ENCODE data around the gene EXOSC10.
"Not testable (repeated sequence)": the region's sequence is repeated elsewhere in the genome, so short reads cannot be mapped to it uniquely, and the experiment has no call there.

Gene EXOSC10

DNA sequence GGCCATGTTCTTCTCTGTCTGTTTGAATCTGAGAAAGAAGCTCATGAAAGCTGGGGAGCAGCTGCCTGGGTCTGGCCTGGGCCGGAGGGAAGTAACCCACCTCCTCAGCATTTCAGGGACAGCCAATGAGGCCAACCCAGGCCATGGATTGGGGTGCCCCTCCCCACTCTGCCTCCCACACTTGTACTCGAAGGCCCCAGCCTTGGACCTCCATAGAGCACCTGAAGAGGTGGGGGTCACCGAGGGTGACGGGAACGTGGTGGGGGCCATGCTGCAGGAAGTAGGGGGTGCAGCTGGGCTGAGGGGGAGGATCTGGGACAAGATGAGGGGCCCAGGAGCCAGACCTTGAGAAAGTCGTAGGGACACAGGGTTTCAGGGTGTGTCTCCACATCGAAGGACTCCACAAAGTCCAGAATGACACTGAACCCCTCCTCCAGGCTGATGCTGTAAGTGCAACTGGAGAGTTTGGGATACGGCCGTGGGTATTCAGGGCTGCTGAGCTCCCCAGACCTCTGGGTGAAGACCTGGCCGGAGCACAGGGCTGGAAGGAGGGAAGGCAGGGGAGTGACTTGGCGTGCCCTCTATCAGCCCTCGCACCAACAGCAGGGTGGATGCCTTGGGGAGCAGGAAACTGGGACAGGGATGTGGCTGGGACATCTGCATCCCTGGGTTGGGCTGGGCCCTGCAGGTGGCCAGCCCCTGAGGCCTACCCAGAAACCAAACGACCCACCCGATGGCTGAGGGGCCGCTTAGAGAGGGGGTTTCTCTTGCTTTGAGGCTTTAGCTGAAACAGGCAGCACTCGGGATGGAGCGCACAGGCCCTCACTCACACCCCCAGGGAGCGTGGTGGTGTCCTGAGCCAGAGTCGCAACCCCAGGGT is 56.4 kb downstream of the EXOSC10 start:
- no peak for DNase-seq

DNA sequence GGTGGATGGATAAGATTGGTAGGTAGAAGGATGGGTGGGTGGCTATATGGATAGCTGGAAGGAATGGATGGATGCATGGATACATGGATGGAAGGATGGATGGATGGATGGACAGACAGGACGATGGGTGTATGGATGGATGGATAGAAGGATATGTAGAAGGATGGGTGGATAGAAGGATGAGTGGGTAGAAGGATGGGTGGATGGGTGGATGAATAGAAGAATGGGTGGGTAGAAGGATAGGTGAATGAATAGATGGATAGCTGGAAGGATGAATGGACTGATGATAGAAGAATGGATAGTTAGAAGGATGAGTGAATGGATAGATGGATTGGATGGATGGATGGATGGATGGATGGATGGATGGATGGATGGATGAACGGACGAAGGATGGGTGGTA is 57.6 kb downstream of the EXOSC10 start:
- DNase-seq = no peak

DNA sequence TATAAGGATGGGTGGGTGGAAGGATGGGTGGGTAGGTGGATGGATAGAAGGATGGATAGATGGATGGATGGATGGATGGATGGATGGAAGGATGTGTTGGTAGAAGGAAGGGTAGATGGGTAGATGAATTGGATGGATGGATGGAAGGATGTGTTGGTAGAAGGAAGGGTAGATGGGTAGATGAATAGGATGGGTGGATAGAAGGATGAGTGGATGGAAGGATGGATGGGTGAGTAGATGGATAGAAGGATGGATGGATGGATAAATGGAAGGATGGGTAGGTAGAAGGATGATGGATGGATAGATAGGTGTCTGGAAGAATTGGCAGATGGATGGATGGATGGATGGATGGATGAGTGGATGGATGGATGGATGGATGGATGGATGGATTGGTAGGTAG is 58.6 kb downstream of the EXOSC10 start:
- DNase-seq = no peak

DNA sequence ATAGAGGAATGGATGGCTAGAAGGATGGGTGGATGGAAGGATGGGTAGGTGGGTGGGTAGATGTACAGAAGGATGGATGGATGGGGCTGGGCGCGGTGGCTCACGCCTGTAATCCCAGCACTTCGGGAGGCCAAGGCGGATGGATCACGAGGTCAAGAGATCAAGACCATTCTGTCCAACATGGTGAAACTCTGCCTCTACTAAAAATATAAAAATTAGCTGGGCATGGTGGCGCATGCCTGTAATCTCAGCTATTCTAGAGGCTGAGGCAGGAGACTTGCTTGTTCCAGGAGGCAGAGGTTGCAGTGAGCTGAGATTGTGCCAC is 59.6 kb downstream of the EXOSC10 start:
- not testable (repeated sequence) for DNase-seq

DNA sequence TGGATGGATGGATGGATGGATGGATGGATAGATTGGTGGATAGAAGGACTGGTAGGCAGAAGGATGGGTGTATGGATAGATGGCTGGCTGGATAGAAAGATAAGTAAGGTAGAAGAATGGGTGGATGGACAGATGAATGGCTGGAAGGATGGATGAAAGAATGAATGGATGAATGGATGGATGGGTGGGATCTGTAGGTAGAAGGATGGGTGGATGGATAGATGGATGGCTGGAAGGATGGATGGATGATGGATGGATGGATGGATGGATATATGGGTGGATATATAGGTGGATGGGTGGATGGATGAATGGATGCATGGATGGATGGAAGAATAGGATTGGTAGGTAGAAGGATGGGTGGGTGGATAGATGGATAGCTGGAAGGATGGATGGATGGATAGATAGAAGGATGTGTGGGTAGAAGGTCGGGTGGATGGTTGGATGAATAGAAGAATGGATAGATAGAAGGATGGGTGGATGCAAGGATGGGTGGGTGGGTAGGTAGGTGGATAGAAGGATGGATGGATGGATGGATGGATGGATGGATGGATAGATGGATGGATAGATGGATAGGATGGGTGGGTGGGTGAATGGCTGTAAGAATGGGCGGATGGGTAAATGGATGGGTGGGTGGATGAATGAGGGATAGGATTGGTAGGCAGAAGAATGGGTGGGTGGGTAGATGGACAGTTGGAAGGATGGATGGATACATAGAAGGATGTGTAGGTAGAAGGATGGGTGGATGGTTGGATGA is 60.1 kb downstream of the EXOSC10 start:
- no peak for DNase-seq

DNA sequence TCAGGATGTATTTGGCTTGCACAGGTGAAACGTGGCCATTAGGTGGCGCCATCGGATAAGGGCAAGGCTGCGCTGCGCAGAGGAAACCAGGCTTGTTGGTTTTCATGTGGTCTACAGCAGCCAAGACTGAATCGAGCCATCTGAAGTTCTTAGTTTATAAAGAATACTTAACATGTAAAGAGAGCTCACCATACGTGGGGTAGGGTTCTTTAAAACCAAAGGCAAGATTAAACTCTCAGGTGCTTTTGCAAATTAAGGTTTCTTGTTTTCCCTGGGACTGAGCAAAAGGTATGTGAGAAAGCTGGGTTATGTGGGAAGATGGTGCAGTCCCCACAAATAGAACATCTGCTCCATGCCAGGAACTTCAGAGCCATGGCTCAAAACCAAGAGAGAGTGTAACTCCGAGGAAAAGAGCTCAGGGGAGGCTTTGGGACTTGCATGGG is 61.9 kb downstream of the EXOSC10 start:
- peak; percentile 67 for DNase-seq

DNA sequence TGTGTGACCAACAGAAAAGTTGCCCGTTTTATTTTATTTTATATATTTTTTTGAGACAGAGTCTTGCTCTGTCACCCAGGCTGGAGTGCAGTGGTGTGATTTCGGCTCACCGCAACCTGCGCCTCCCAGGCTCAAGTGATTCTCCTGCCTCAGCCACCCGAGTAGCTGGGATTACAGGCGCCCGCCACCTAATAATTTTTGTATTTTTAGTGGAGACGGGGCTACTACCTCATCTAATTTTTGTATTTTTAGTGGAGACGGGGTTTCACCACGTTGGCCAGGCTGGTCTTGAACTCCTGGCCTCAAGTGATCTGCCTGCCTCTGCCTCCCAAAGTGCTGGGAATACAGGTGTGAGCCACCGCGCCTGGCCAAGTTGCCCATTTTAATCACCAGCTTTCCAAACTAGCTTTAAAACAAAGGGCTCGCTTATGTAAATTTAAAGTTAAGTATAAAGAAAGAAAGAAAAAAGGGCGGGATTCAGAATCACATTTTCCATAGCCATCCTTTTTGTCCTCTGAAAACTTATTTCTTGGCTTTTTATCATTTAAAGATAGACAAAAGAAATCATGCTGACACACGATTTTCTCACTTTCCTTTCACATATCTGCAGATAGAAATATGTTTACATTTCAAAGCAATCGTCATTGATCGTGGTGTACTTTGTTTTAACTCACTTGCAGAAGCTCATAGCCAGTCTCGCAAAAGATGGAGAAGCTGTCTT is 62.5 kb downstream of the EXOSC10 start:
- DNase-seq = not testable (repeated sequence)

DNA sequence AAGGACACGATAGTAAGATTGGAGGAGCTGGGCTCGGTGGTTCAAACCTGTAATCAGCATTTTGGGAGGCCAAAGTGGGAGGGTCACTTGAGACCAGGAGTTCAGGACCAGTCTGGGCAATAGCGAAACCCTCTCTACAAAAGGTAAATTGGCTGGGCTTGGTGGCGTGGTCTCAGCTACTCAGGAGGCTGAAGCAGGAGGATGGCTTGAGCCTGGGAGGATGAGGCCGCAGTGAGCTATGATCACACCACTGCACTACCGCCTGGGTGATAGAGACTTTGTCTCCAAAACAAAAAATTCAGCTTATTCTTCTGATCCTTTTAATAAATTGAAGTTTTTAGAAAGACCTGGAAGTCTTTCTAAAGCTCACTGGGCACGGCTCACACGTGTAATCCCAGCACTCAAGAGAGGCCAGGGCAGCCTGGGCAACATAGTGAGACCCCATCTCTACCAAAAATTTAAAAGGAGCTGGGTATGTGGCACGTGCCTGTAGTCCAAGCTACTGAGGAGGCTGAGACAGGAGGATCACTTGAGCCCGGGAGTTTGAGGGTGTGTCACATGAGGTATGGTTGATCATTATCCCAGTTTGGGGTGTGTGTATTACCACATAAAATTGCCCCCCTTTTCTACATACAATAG is 67.9 kb downstream of the EXOSC10 start:
- no peak for DNase-seq

DNA sequence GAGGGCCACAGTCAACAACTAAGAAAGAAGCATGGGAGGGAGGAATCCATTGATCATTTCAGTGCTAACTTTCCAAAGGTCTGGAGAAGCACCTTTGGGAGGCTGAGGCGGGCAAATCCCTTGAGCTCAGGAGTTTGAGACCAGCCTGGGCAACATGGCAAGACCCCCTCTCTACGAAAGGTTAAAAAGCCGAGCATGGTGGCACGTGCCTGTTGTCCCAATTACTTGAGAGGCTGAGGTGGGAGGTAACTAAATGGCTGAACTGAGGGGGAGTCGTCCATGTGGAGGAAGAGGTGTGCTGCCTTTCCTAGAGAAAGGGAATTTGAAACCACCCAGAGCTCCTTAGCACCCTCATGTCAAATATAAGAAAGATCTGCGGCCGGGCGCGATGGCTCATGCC is 68.8 kb downstream of the EXOSC10 start:
- DNase-seq = no peak

DNA sequence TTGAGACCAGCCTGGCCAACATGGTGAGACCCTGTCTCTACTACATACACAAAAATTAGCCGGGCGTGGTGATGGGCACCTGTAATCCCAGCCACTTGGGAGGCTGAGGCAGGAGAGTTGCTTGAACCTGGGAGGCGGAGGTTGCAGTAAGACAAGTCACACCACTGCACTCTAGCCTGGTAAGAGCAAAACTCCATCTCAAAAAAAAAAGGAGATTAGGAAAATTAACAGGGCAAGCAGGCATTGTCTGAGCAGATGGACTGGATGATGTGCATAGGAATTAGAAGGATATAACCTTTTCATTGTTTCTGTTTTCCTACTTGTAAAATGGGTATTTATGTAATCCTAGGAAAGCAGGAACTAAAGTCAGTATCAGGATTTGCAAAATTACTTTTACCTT is 71.7 kb downstream of the EXOSC10 start:
- no peak for DNase-seq

DNA sequence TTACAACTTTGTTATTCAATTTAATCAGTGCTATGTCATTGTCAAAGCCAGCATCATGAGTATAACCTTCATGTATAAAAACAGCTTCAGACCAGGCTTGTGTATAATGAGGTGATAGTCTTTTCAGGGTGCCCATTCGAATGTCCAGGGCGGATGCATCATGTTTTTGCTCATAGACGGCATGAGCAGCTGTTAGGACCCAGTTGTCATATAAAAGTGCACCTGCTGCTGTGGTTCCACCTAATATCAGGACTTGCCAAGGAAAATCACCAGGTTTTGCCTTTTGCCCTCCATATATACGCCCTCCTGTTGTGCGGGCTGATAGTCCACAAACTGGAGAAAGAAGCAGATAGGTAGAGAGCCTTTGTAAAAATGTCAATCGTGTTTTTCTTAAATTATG is 72.4 kb downstream of the EXOSC10 start:
- DNase-seq = no peak

DNA sequence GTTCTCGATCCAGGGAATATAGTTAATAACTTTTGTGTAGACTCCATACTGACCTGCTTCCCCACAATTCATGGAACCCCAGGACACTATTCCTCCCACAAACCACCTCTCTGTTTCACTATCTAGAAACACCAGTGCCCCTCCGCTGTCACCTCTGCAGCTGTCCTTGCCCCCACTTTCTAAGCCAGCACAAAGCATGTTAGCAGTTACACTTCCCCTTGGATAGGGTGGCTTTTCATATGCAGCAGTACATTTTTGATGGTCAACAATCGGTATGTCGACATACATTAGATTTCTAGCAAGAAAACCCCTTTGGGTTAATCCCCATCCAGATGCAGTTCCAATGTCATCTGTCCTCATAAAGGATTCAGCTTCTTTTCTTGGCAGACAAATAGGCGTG is 72.8 kb downstream of the EXOSC10 start:
- no peak for DNase-seq

DNA sequence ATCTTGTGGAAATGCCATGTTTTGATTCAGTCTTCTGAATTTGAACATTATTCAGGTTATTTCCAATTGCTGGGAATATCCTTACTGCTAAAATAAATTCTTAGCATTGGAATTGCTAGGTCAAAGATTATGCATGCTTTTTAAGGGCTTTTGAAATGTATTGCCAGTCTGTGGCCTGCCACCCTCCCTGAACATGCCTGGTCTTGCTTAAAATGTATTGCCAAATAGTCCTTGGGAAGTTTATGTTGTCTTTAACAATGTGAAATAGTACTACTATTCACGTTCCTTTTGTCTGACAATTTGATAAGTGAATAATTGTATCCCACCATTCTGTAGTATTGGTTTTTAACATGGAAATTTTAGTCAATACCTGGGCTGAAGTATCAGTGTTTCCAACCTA is 73.6 kb downstream of the EXOSC10 start:
- no peak for DNase-seq

DNA sequence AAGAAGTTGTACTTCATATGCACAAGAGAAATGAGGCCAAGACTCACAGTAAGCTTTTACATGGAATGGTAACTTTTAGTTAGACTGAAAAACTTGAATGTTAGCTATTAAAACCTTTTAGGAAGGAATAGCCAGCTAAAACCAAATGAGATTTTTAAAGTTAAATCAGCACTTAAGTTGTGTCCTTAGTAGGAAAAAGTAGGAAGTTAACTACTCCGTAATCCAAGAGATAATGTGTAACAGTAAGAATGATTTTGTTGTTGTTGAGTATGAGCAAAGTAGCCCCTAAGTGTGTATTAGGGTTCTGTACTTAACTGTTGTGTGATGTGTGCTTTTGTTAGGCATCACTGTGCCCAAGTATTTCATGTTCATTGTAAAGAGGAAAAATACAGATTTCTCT is 74.1 kb downstream of the EXOSC10 start:
- no peak for DNase-seq

DNA sequence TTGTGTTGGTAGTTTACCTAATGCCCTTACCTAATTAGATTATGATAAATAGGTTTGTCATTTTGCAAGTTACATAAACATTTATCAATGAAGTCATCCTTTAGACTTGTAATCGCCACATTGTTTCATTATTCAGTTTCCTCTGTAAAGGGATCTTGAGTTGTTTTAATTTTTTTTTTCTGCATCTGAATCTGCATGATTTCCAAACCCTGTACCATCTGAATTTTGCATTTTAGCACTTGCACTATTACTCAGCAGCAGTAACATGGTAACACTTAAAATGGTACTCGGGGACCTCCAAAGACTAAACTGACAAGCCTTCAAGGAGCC is 74.8 kb downstream of the EXOSC10 start:
- DNase-seq = no peak

DNA sequence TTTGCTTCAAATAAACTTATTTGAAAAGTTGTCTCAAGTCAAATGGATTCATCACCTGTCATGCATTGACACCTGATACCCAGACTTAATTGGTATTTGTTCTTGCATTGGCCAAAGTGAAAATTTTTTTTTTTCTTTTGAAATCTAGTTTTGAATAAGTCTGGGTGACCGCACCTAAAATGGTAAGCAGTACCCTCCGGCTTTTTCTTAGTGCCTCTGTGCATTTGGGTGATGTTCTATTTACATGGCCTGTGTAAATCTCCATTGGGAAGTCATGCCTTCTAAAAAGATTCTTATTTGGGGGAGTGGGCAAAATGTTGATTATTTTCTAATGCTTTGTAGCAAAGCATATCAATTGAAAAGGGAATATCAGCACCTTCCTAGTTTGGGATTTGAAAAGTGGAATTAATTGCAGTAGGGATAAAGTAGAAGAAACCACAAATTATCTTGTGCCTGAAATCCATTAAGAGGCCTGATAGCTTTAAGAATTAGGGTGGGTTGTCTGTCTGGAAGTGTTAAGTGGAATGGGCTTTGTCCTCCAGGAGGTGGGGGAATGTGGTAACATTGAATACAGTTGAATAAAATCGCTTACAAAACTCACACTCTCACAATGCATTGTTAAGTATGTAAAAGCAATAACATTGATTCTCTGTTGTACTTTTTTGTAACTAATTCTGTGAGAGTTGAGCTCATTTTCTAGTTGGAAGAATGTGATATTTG is 75.4 kb downstream of the EXOSC10 start:
- DNase-seq = no peak

DNA sequence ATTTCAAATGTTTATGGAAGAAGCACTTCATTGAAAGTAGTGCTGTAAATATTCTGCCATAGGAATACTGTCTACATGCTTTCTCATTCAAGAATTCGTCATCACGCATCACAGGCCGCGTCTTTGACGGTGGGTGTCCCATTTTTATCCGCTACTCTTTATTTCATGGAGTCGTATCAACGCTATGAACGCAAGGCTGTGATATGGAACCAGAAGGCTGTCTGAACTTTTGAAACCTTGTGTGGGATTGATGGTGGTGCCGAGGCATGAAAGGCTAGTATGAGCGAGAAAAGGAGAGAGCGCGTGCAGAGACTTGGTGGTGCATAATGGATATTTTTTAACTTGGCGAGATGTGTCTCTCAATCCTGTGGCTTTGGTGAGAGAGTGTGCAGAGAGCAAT is 76.5 kb downstream of the EXOSC10 start:
- no peak for DNase-seq

DNA sequence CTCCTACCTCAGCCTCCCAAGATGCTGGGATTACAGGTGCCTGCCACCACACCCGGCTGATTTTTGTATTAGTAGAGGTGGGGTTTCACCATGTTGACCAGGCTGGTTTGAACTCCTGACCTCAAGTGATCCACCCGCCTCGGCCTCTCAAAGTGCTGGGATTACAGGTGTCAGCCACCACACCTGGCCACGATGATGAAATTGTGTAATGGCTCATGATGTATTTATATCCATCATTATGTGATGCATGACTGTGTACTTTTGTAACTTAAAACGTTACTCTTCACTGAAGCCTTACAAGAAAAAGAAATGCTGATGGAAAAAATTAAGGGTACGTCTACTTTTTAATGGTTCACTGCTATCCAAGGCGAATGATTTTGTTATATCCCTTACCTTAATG is 79.7 kb downstream of the EXOSC10 start:
- no peak for DNase-seq

DNA sequence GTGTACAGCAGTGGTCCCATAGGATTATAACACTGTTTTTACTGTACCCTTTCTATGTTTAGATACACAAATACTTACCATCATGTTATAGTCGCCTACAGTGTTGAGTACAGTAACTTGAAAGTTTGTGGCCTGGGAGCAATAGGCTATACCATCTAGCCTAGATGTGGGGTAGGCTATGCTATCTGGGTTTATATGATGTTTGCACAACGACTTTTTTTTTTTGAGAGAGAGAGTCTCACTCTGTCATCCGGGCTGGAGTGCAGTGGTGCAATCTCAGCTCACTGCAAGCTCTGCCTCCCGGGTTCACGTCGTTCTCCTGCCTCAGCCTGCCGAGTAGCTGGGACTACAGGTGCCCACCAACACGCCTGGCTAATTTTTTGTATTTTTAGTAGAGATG is 80.3 kb downstream of the EXOSC10 start:
- DNase-seq = not testable (repeated sequence)

All from kidney glomerular epithelial cell (primary cell).